CD8-positive, alpha-beta memory T cell (primary cell): ENCODE measurements around the gene MEIOSIN. TPM values are rescaled to one million over a fixed set of nuclear protein-coding genes. Genes with fewer than 3 reads are reported as not detected.
A peak's percentile ranks its signal among the peaks of the same experiment; 100 is the strongest.

Experiments used
- CTCF ChIA-PET: fragments of 350-600 bp; sonication (Branson Sonifier 250); formaldehyde crosslinking; loops from one replicate; lab custom pipeline; 2021; ENCODE audit warnings: antibody characterized with exemption; lab: Charles Lee
- POLR2A ChIA-PET: fragments of 350-600 bp; sonication (Branson Sonifier 250); formaldehyde crosslinking; loops from one replicate; lab custom pipeline; 2021; ENCODE audit warnings: antibody characterized with exemption; lab: Charles Lee
- DNase-seq, 5 donors: peaks; one replicate each; pipeline versions ENCODE4 v3.0.0 to v3.0.0-alpha.2; 2020 to 2022; ENCODE audit warnings: mixed read lengths in 1 of 5
- H3K27ac ChIP-seq: one replicate; pipeline ENCODE4 v1.7.0; 2013; ENCODE audit warnings: low read depth, mild to moderate bottlenecking, low read length, moderate library complexity
- H3K27me3 ChIP-seq: 2 replicates; pipeline ENCODE4 v1.7.0; 2013; ENCODE audit warnings: low read length, mild to moderate bottlenecking; ENCODE audit not compliant: insufficient read depth, poor library complexity, severe bottlenecking
- H3K36me3 ChIP-seq: 2 replicates; pipeline ENCODE4 v1.7.0; 2013; ENCODE audit warnings: mild to moderate bottlenecking, low read length, moderate library complexity; ENCODE audit not compliant: insufficient read depth
- H3K4me1 ChIP-seq: 2 replicates; pipeline ENCODE4 v1.7.0; 2013; ENCODE audit warnings: mild to moderate bottlenecking, low read length, moderate library complexity; ENCODE audit not compliant: insufficient read depth
- H3K4me3 ChIP-seq: 2 replicates; pipeline ENCODE4 v1.7.0; 2013; ENCODE audit warnings: mild to moderate bottlenecking, low read length
- H3K9me3 ChIP-seq: 2 replicates; pipeline ENCODE4 v1.7.0; 2013; ENCODE audit warnings: mild to moderate bottlenecking, low read length
- H3K27ac Mint-ChIP-seq, 8 donors: one replicate each; pipeline ENCODE4 v1.8.0; 2020 to 2021; ENCODE audit warnings: mixed read lengths in 8 of 8, mild to moderate bottlenecking in 6 of 8, inconsistent platforms in 3 of 8, moderate library complexity in 3 of 8
- H3K27me3 Mint-ChIP-seq, 2 donors: one replicate each; pipeline ENCODE4 v1.8.0; 2020 to 2021; ENCODE audit warnings: mixed read lengths in 2 of 2, mild to moderate bottlenecking in 1 of 2, moderate library complexity in 1 of 2
- H3K36me3 Mint-ChIP-seq, 3 donors: one replicate each; pipeline ENCODE4 v1.8.0; 2020 to 2021; ENCODE audit warnings: mixed read lengths in 3 of 3, inconsistent platforms in 1 of 3, mild to moderate bottlenecking in 1 of 3
- H3K4me1 Mint-ChIP-seq, 3 donors: one replicate each; pipeline ENCODE4 v1.8.0; 2020 to 2021; ENCODE audit warnings: mixed read lengths in 3 of 3, inconsistent platforms in 1 of 3, mild to moderate bottlenecking in 1 of 3
- H3K4me3 Mint-ChIP-seq, 7 donors: one replicate each; pipeline ENCODE4 v1.8.0; 2020 to 2021; ENCODE audit warnings: mixed read lengths in 7 of 7, mild to moderate bottlenecking in 6 of 7, moderate library complexity in 4 of 7, inconsistent platforms in 2 of 7
- H3K9me3 Mint-ChIP-seq, 5 donors: one replicate each; pipeline ENCODE4 v1.8.0; 2020 to 2022; ENCODE audit warnings: mixed read lengths in 5 of 5, mild to moderate bottlenecking in 3 of 5, moderate library complexity in 2 of 5, inconsistent platforms in 1 of 5
- polyA plus RNA-seq: library from polyadenylated mRNA; unstranded; fragments of 300-500 nt; fragmentation: Illumina TruSeq; gene quantifications from one replicate; pipeline ENCODE4 v1.2.3, GENCODE V29; 2021
- total RNA-seq, 2 experiments: library from RNA; stranded (reverse); gene quantifications; one replicate each; pipeline ENCODE4 v1.2.3, GENCODE V29; 2021

MEIOSIN gene
- total and polyA plus RNA-seq, 3 experiments from 2014 or later: not detected

GRCh38 chr19:45801603-45802175, 68.5 kb downstream of the MEIOSIN start:
- H3K9me3 ChIP-seq: no peaks in the 10 kb centered on the region
- no peaks in the 10 kb centered on the region for H3K27me3 ChIP-seq
- H3K9me3 Mint-ChIP-seq: no peaks in the 10 kb centered on the region
- peaks cover 4 to 6% (median 5%) of the 10 kb centered on the region in 3 donors for H3K4me1 Mint-ChIP-seq
- no peak overlapping the region for H3K27ac Mint-ChIP-seq
- ChIA-PET CTCF (interaction anchor here (15.3 kb wide), 1 partner anchor 33 kb away, joined by 182 read pairs; the partner anchor contains the start of gene SIX5), POLR2A (no interaction called here)
- no peaks in the 10 kb centered on the region for H3K36me3 ChIP-seq
- peaks cover 7% of the 10 kb centered on the region for H3K4me1 ChIP-seq
- peaks cover 8 to 20% of the 10 kb centered on the region in 2 donors for H3K27me3 Mint-ChIP-seq
- H3K36me3 Mint-ChIP-seq: no peaks in the 10 kb centered on the region
- DNase-seq: no peak
- H3K4me3 ChIP-seq: no peak overlapping the region
- H3K4me3 Mint-ChIP-seq: peak overlapping the region in 1 of 7 donors; percentile 28
- H3K27ac ChIP-seq: no peak overlapping the region

- Histone ChIP-seq H3K9me3 (no peaks in the 10 kb centered on the region), H3K4me1 (peaks cover under 1% of the 10 kb centered on the region), H3K4me3 (no peak overlapping the region), H3K27ac (no peak overlapping the region), H3K27me3 (no peaks in the 10 kb centered on the region), H3K36me3 (no peaks in the 10 kb centered on the region)
- Mint-ChIP-seq H3K9me3 (no peaks in the 10 kb centered on the region), H3K4me1 (no peaks in the 10 kb centered on the region), H3K27ac (peak overlapping the region in 1 of 8 donors; percentile 9), H3K36me3 (no peaks in the 10 kb centered on the region), H3K4me3 (no peak overlapping the region), H3K27me3 (peaks cover 0 to 12% of the 10 kb centered on the region in 2 donors)
- ChIA-PET CTCF (interaction anchor here (1.2 to 2.3 kb wide), 2 partner anchors 12 to 35 kb away, joined by 4 to 8 read pairs; partner anchors contain the start of gene SIX5), POLR2A (no interaction called here)
- no peak for DNase-seq
Observed at GRCh38 chr19:45804140-45804958, 71.1 kb downstream of the MEIOSIN start.

DNA sequence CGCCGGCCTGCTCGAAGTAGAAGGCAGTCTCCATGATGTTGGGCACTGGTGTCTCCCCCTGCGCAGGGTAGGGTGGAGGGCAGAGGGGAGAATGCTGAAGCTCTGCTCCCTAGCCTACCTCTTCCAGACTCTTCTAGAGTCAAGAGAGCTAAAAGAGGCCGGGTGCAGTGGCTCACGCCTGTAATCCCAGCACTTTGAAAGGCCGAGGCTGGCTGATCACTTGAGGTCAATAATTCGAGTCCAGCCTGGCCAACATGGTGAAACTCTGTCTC, 71.7 kb downstream of the MEIOSIN start:
- no peak overlapping the region for H3K27ac Mint-ChIP-seq
- no peaks in the 10 kb centered on the region for H3K4me1 Mint-ChIP-seq
- Histone ChIP-seq H3K9me3 (no peaks in the 10 kb centered on the region), H3K4me1 (no peaks in the 10 kb centered on the region), H3K27ac (no peak overlapping the region), H3K4me3 (no peak overlapping the region), H3K27me3 (no peaks in the 10 kb centered on the region), H3K36me3 (no peaks in the 10 kb centered on the region)
- POLR2A ChIA-PET: no interaction called here
- no peaks in the 10 kb centered on the region for H3K36me3 Mint-ChIP-seq
- no peak for DNase-seq
- no peaks in the 10 kb centered on the region for H3K9me3 Mint-ChIP-seq
- no peak overlapping the region for H3K4me3 Mint-ChIP-seq
- H3K27me3 Mint-ChIP-seq: peaks cover 0 to 16% of the 10 kb centered on the region in 2 donors
- CTCF ChIA-PET: interaction anchor here (2.2 to 2.3 kb wide), 2 partner anchors 12 to 35 kb away, joined by 7 to 8 read pairs; partner anchors contain the start of gene SIX5

DNA sequence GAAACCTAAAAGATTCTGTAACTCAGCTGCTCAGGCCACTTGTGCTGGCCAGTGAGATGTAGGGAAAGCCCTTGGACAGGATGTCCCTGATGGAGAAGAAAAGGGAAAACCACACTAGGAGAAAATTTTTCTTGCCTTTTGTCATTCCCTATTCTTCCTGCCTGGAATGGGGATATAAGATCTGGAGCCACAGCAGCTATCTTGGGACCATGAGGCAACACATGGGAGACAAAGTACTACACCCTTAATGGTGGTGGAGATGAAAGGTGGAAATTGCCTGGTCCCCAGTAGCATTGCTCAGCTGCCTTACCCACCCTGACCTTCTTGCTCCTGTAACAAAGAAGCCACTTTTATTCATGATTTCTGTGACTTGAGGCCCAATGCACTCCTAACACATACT, 72.5 kb downstream of the MEIOSIN start:
- ChIA-PET POLR2A (no interaction called here), CTCF (interaction anchor here (2.2 to 2.3 kb wide), 2 partner anchors 12 to 36 kb away, joined by 7 to 8 read pairs; partner anchors contain the start of gene SIX5)
- H3K4me1 Mint-ChIP-seq: no peaks in the 10 kb centered on the region
- peak overlapping the region in 2 of 8 donors; percentile 46 to 53 for H3K27ac Mint-ChIP-seq
- Histone ChIP-seq H3K4me1 (no peaks in the 10 kb centered on the region), H3K36me3 (no peaks in the 10 kb centered on the region), H3K27ac (no peak overlapping the region), H3K4me3 (no peak overlapping the region), H3K9me3 (no peaks in the 10 kb centered on the region), H3K27me3 (no peaks in the 10 kb centered on the region)
- no peaks in the 10 kb centered on the region for H3K9me3 Mint-ChIP-seq
- DNase-seq: no peak
- H3K4me3 Mint-ChIP-seq: no peak overlapping the region
- no peaks in the 10 kb centered on the region for H3K36me3 Mint-ChIP-seq
- H3K27me3 Mint-ChIP-seq: peaks cover 0 to 11% of the 10 kb centered on the region in 2 donors

DNA sequence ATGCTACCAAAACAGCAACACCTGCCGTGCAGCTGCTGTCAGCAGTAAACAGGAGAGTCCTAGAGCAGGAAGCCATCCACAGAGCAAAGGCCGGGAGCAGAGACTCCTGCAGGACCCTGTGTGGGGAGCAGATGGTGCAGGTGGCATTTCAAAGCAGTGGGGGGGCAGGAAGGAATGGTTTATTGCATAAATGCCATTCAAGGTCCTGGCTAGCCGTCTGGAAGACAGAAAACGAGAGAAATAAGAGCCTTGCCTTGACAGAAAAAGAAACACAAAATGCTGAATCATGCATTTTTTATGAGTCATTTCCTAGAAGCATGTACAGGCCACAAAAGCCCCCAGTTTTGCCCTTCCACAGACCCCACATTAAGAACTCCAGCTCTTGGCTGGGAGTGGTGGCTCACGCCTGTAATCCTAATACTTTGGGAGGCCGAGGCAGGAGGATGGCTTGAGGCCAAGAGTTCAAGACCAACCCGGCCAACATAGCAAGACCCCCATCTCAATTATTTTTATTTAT, 76.5 kb downstream of the MEIOSIN start:
- peaks cover 4 to 5% of the 10 kb centered on the region in 2 donors for H3K27me3 Mint-ChIP-seq
- H3K27me3 ChIP-seq: no peaks in the 10 kb centered on the region
- H3K9me3 ChIP-seq: no peaks in the 10 kb centered on the region
- no peak overlapping the region for H3K4me3 ChIP-seq
- peak overlapping the region; percentile 73 for H3K27ac ChIP-seq
- no peaks in the 10 kb centered on the region for H3K4me1 Mint-ChIP-seq
- no peaks in the 10 kb centered on the region for H3K36me3 Mint-ChIP-seq
- no peaks in the 10 kb centered on the region for H3K36me3 ChIP-seq
- DNase-seq: no peak
- ChIA-PET POLR2A (no interaction called here), CTCF (no interaction called here)
- H3K4me3 Mint-ChIP-seq: no peak overlapping the region
- H3K27ac Mint-ChIP-seq: peak overlapping the region in 1 of 8 donors; percentile 92
- H3K4me1 ChIP-seq: no peaks in the 10 kb centered on the region
- no peaks in the 10 kb centered on the region for H3K9me3 Mint-ChIP-seq

GRCh38 chr19:45812297-45812696, 79.1 kb downstream of the MEIOSIN start:
- no peak overlapping the region for H3K4me3 ChIP-seq
- H3K4me1 ChIP-seq: peaks cover 4% of the 10 kb centered on the region
- POLR2A ChIA-PET: no interaction called here
- no peaks in the 10 kb centered on the region for H3K27me3 ChIP-seq
- Mint-ChIP-seq H3K4me3 (no peak overlapping the region), H3K27me3 (peaks cover 4 to 5% of the 10 kb centered on the region in 2 donors), H3K27ac (no peak overlapping the region), H3K9me3 (no peaks in the 10 kb centered on the region), H3K36me3 (peaks cover 0 to 2% (median 0%) of the 10 kb centered on the region in 3 donors), H3K4me1 (peaks cover 3 to 5% (median 3%) of the 10 kb centered on the region in 3 donors)
- H3K27ac ChIP-seq: no peak overlapping the region
- no peaks in the 10 kb centered on the region for H3K36me3 ChIP-seq
- no peak for DNase-seq
- no peaks in the 10 kb centered on the region for H3K9me3 ChIP-seq
- CTCF ChIA-PET: interaction anchor here (1.6 to 2.6 kb wide), 2 partner anchors 20 to 42 kb away, joined by 3 to 11 read pairs; partner anchors contain the start of genes DMWD and SIX5
